D721Med (cell line): ENCODE results near the gene ROCK2.

Experiments
- DNase-seq: peaks from one replicate; pipeline ENCODE4 v3.0.0; 2011; ENCODE audit warnings: low spot score; ENCODE audit not compliant: insufficient read length
- FAIRE-seq: peaks from 2 replicates; lab custom pipeline; 2011; peaks lifted over from hg19 to GRCh38; lab: Jason Lieb, UNC
- CTCF ChIP-seq: IDR thresholded peaks from 2 replicates; pipeline ENCODE4 v1.5.1; 2012; ENCODE audit warnings: mild to moderate bottlenecking, control low read depth; ENCODE audit not compliant: insufficient read depth; ENCODE audit errors: missing control alignments

Gene ROCK2

GRCh38 chr2:11131166-11131920, 213.1 kb downstream of the ROCK2 start:
- no peak for TF ChIP-seq CTCF
- DNase-seq: no peak
- no peak for FAIRE-seq
